Right lobe of liver (tissue), 4 donors: ENCODE data around the gene DIS3L2.

ENCODE experiments used
- POLR2A ChIP-seq: fragments of 450-650 bp; IDR thresholded peaks from one replicate; pipeline ENCODE4 v1.6.1; 2017; ENCODE audit warnings: antibody characterized with exemption, mild to moderate bottlenecking
- TF ChIP-seq, protein P1 (sequence below), 4 donors: fragments of 200-600 bp in 3 of 4; fragments of 450-650 bp in 1 of 4; IDR thresholded peaks; one replicate each; pipeline versions ENCODE4 v1.5.1 to v1.8.0; 2016 to 2022; ENCODE audit warnings: antibody characterized with exemption in 4 of 4, mild to moderate bottlenecking in 2 of 4
- donor health status: DM: no; HTN: no; CAD: no.
- donor health status: DM: no; HTN: no; CAD: no.
- donor health status: DM: no; HTN: yes; CAD: no.

DNA sequence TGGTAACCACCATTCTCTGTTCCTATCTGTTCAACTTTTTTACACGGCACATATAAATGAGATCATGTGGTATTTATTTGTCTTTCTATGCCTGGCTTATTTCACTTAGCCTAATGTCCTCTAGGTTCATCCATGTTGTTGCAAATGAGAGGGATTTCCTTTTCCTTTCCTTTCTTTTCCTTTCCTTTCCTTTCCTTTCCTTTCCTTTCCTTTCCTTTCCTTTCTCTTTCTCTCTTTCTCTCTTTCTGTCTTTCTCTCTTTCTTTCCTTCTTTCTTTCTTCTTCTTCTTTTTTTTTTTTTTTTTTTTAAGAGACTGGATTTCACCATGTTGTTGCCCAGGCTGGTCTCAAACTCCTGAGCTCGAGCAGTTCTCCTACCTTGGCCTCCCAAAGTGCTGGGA is 38.9 kb downstream of the DIS3L2 start:
- TF ChIP-seq, protein P1, sequence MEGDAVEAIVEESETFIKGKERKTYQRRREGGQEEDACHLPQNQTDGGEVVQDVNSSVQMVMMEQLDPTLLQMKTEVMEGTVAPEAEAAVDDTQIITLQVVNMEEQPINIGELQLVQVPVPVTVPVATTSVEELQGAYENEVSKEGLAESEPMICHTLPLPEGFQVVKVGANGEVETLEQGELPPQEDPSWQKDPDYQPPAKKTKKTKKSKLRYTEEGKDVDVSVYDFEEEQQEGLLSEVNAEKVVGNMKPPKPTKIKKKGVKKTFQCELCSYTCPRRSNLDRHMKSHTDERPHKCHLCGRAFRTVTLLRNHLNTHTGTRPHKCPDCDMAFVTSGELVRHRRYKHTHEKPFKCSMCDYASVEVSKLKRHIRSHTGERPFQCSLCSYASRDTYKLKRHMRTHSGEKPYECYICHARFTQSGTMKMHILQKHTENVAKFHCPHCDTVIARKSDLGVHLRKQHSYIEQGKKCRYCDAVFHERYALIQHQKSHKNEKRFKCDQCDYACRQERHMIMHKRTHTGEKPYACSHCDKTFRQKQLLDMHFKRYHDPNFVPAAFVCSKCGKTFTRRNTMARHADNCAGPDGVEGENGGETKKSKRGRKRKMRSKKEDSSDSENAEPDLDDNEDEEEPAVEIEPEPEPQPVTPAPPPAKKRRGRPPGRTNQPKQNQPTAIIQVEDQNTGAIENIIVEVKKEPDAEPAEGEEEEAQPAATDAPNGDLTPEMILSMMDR (IDR thresholded peaks at IDR 0.05), result no peak
- no peak for TF ChIP-seq POLR2A
